HG03354 (cell line): ENCODE results near the gene KCNQ1.

Experiments used
- ATAC-seq: cut with Tn5 transposase; IDR thresholded peaks from one replicate; pipeline ENCODE4 v1.9.1; 2021; ENCODE audit warnings: mild to moderate bottlenecking; ENCODE audit not compliant: unreplicated experiment, poor library complexity, severe bottlenecking

Gene KCNQ1

DNA sequence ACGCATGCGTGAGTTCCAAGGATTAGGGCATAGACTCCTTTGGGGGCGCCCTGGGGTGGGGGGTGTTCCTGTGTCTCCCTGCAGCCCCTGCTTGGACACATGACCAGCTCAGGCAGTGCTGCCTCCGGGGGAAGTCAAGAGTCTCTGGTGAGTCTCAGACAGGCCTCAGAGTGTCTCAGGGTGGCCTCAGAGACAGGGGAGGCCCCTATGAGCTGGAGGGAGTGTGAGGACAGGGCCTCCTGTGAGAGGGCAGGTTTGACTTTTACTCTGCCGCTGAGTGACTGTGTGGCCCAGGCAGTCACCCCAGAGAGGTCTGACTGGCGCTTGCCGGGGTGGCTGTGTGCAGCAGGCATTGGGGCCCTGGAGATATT is 296.2 kb downstream of the KCNQ1 start:
- ATAC-seq = no peak

DNA sequence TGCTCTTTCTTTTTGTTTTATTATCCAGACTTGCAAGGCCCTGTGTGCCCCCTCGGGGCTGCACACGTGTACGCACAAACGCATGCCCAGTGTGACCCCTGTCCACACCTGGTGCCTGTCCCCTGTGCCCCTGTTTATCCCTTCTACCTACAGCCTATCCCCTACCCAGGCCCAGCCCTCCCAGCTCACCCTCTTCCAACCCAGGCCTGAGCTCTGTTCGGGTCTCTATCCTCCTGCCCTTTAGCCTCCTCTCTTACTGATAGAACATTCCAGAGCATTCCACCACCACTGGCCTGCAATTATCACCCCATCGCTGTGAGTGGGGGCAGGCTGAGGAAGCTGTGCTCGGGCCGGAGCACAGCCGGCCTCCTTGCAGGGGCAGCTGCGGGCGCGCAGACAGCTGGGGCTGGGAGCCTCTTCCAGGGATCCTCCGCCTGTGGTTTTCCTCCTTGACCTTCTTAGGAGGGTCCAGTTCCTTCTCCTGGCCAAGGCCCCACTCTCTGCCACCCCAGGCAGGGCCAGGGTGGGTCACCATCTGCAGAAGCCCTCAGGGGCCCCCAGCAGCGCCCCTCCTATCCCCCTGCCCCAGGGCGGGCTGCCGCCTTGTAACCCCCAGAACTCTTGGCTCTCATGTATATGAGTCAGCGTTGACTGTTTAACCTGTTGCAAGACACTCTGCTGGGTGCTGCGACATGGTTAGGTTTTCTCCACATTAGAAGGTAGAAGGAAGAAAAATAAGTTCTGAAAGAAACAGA is 296.7 kb downstream of the KCNQ1 start:
- ATAC-seq = no peak

DNA sequence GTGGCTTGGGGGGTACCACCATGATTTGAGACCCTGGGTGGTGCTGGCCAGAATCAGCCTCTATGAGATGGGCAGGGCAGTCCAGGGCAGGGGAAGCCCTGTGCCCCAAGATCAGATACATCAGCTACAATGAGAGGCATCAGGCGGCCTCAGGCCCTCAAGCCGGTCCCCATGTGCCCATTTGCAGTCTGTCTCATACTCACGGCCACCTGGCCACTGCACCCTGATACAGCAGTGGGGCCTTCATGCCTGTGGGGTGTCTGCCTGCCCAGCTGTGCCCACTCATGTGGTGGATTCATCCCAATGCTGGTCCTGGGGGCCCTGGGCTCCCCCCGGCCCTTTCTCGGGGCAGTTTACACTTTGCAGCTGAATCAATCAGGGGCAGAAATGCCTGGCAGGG is 297.4 kb downstream of the KCNQ1 start:
- ATAC-seq = no peak

DNA sequence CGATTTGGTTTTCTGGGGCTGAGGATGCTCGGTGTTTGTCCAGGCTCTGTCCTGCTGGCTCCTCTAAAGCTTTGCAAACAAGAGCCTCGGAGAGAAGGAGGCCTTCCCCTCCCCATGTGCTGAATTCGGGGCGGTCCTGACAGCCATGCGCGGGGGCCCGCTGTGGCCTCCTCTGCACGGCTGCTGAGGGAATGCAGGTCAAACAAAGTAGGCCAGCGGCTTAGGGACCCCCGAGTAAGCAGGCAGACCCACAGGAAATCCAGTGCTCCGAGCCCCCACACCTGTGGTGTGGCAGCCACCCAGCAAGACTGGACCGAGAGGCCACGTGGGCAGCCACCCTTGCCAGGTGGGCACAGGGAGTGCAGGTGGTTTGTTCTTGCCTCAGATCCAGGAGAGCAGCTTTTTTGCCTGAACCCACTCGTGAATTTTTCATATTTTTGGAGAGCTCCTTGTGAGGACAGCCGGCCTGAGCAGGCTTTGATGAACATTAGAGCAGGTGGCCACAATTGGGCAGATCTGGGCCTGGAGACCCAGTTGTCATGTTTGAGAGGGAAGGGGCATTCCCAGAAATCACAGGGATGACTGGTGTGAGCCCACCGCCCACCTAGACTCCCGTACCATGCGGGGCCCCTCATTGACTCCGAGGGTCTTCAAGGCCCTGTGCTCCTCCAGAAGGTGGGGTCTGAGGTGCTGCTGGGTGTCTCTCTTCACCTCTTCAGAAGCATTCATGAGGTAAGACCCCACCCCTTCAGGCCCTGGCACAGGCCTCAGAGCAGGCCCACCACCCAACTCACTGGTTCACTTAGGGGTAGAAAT is 298.0 kb downstream of the KCNQ1 start:
- ATAC-seq = no peak

DNA sequence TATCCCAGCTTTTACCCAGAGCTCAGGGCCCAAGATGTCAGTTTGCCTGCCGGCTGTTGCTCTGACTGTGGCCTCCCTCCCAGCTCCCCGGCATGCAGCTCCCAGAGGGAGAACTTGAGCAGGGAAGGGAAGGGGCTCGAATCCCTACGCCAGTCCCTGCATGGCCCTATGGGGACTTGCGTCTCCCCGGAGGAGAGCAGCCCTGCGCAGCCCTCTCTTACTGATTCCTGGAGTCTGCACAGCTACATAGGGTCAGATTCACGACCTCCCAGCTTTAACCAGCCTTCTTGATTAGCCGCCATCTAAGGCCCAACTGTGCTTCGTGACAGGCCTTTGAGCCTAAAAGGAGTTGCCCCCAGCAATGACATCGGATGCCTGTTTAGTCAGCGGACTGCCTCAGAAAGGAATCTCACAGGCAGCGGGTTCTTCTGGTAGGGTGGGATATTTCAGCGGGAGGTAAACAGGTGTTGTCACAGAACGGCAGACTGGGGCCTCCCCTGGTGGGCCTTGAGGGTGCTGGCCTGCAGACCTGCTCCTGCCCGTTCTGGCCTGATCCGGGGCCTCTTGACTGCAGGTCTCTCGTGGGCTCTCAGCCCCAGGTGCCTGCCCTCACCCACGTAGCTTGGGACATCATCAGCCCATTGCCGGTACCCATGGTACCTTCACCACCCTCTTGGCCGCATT is 298.8 kb downstream of the KCNQ1 start:
- ATAC-seq = no peak

DNA sequence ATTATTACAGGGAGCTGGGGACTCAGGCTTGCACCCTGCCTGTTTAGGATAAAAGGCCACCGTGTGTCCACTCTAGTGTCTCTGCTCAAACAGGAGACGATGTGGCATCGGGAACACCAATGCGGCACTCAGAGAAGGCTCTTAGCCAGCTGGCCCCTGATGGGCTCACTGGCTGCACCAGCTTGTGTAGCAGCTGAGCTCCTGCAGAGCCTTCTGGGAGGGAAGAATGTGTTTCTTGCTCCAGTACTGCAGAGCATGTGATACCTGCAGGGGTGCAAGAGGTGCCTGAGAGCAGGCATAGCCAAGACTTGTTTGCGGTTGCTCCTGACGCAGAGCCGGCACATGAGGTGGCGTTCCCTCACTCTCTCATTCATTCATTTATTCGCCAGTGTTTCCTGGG is 299.4 kb downstream of the KCNQ1 start:
- ATAC-seq = no peak

DNA sequence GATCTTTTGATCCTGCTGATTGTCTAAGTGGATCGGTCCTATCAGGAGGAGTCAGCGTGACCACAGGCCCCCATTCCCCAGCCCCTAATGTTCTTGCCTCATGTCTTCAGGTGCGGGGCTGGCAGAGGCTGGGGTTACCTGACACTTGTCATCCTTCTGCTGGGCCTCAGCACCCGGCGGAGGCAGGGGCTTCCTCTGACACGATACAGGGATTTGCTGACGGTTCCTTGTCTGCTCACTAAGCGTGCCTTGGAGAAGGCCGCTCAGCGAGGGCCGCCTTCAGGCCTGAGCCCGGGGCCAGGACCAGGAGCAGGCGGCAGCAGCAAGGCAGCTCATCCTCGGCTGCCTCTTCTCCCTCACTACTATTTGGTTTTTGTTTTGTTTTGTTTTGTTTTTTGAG is 300.7 kb downstream of the KCNQ1 start:
- ATAC-seq = no peak

DNA sequence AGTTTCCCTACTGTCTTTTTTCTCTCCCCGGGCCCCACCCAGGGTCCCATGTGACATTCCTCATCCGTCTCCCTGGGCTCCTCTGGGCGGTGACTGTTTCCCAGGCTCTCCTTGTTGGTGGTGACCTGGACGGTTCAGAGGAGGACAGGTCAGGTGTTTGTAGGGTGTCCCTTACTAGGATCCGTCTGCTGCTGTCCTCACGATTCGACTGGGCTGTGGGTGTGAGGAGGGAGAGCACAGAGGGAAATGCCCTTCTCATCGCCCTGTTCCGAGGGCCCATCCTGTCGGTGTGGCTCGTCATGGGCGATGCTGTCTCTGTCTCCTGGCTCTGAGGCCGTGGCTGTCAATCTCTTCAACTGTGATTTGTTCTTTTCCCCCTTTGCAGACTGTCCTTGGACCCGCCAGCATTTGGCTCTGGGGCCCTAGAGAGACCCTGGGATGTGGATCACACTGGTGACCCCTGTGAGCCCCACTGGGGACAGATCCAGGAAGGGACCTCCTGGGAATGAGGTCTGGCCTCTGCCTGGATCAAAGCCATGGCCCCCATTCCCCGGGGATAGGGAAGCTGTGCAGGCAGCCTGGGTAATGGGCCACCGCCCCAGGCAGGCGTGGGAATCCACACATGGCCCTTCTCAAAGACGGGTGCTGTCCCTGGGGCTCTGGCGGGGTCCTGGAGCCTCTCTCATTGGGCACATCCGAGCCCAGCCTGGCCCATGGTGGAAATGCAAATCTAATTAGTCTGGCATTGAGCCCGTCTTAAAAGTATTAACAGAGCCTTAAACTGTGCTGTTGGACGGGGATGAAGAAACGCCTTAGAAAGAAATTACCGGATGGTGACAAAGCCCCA is 301.8 kb downstream of the KCNQ1 start:
- ATAC-seq = no peak

DNA sequence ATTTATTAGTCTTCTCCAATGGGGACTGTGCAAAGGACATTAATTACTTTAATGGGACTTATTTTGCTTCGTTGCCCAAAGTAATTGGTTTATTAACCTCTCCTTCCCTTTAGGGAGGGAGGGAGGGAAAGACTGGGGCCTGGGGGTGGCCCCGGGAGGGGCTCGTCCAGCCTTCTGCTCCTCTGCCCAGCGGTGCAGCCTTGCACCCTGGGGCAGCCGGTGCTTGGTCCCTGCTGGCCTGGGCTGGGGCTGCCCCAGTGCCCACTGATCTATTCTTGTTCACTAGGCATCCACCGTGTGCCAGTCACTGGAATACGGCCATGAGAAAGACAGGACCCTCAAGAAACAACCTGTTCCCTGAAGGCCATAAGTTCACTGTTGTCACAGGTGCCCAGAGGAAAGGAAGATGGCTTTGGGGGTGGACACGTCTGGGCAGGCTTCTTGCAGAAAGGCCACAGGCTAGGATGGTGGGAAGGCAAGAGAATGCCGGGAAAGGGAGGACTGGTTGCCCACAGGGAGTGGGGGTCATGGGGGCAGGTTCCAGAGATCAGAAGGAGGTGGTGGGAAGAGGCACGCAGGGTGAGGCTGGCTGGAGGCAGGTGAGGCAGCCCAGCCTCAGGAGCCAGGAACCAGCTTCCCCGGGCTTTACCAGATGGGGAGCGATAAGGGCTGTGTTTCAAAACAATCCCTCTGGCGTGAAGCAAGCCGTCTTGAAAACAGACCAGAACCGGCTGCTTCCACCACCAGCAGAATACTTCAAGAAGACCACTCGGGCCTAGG is 302.6 kb downstream of the KCNQ1 start:
- no peak for ATAC-seq

DNA sequence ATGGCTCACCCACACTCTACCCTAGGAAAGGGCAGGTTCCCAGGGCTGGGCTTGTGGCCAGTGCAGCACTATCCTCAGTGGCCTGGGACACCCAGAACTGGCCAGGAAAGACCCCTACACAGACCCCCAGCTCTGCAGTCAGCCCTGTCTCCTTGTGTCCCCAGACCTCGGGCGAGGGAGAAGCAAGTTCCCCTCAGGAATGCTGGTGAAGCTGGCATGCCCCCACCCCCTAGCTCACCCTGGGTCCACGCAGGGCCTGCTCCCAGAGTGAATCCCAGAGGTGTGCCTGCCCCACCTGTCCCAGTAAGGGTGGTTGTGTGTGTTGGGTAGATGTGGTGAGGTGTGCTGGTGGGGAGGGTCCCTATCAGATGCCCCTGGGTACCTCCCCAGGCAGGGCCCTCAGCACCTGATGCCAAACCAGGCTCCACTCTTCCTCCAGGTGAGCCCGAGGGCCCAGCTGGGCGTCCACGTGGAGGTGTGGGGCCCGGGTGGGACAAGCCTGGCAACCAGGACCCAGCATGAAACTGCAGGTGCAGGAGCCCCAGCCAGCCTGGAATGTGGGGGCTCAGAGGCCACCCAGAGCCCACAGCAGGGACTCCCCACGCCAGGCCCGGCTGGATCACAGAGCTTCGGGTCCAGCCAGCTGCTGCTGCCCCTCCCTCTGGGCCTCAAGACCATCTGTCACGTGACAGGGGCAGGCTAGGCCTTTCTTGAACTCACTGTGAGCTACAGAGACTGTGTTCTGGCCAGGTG is 303.4 kb downstream of the KCNQ1 start:
- ATAC-seq = no peak

DNA sequence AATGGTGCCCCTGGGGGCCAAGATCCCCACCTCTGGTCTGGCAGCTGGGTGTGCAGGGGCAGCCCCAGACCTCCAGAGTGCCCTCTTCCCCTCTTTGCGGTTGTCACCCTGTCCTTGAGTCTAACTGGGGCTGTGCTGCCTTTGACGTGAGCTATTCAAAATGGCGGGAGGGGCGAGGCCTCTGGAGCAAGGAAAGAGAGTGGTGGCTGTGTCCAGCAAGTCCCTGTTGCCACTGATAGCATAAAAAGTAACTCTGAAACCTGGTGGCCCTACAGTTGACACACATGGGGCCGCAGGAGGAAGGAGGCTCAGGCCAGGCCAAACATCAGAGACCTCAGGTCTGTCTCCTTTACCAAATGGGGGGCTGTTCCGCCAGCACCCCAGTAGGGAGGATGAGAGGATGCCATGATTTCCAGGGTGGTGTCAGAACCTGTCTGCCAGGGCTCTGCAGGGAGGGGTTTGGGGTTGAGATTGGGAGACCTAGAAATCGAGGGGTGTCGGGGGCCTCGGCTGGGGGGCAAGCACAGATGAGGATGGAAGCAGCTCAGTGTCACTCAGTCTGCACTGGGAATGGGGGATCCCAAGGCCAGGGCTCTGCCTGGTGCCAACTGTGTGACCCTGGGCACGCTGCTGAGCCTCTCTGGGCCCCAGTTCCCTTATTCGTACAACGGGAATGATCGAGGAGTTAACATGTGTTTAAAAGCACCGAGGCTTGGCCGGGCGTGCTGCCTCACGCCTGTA is 304.2 kb downstream of the KCNQ1 start:
- no peak for ATAC-seq

DNA sequence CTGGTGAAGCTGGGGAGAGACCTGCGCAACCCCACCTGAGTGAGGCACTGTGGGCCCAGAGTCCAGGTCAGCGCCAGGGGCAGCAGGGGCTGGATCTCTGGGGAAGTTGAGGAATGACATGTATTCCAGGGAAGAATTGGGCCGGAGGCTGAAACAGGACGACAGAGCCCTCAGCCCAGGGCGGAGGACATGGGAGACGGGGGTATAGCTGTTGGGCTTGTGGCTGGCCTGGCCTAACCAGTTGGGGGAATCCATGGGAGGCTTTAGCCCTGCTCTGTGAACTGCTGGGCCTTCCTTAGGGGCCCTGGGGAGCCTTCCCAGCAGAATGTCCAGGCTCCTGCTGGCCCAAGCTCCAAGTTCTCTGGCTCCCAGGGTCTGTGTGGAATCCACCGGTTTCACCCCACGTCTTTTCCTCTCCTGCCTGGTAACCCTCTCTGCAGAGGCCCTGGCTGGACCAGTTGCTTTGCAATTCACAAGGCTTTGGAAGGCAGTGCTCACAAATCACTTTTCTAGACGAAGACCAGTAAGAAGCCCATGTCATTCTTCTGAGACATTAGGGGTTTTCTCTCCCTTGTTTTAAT is 305.4 kb downstream of the KCNQ1 start:
- ATAC-seq = no peak

DNA sequence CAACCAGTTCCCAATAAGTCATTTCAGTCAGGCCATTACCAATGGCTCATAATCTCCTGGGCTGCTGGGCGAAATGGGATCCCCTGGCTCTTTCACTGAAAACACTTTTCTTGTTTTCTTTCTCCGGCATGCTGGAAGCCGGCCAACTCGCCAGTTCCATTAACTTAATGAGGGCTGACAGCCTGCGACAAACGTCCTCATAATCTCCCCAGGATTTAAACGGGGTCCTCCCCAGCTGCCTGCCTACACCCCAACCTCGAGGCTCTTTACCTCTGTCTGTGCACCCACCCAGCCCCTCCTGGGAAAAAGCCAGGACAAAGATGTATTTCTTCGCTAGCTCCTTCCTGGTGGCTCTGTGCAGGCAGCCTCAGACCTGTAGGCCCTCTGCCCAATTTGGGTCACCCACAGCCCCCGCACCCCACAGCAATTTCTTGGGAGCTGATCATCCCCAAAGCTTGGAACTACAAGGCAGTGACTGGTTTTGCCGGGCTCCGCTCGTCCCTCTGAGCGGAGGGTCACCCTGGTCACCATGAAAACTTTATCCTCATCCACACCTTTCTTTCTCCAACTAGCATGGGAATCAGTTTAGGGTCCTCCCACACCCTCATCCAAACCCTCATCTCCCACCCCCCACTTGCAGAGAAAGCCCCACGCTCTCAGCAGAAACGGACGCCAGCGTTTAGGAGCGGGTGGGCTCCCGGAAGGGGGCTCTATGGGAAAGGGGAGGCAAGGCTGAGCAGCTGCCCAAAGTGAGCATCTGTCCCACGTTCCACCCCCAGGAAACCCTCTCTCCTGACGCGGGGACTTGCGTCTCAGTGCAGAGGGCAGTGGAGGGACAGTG is 306.1 kb downstream of the KCNQ1 start:
- ATAC-seq = no peak

DNA sequence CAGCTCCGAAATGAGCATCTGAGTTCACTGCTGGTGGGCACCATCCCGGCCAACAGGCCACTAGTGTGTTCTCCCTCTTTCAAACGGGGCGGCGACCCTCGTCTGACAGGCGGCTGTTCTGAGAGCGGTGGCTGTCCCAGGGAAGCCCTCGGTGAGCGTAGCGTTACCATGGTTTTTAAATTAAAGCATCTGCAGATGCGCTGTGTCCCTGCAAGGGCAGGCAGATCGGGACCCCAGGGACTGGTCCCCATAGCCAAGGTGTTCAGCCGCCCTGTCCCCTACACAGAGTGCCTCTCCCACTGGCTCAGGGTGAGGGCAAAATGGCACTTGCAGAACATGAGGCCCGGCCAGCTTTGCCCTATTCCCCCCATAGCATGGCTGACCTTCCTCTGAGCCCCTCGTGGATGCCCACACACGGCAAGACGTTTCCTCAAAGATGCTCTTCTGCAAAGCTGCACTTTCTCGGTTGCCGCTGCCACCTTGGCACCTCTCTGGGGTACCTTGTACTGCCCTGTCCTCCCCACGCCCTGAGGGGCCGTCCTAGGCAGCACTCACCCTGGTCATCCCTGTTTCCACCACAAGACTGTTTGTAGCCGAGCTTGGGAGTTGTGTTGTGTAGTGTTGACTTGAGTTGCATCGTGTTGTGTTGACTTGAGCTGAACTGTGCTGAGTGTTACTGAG is 306.9 kb downstream of the KCNQ1 start:
- no peak for ATAC-seq

DNA sequence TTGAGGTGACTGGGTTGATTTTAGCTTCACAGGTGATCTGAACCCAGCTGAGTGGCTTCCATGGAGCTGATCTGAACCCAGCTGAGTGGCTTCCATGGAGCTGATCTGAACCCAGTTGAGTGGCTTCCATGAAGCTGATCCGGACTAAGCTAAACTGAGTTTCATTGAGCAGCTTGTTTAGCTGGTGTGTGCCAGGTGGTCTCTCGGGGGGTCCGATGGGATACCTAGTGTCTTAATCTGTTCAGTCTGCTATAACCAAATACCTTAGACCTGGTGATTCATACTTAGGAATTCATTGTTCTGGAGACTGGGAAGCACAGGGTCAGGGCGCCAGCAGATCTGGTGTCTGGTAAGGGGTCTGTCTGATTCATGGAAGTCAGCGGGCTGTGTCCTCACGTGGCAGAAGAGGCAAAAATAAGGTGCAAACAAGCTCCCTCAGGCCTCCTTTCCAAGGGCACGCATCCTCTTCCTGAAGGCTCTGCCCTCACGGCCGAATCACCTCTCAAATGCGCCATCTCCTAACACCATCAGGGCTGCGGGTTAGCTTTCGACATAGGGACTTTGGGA is 307.5 kb downstream of the KCNQ1 start:
- ATAC-seq = no peak

DNA sequence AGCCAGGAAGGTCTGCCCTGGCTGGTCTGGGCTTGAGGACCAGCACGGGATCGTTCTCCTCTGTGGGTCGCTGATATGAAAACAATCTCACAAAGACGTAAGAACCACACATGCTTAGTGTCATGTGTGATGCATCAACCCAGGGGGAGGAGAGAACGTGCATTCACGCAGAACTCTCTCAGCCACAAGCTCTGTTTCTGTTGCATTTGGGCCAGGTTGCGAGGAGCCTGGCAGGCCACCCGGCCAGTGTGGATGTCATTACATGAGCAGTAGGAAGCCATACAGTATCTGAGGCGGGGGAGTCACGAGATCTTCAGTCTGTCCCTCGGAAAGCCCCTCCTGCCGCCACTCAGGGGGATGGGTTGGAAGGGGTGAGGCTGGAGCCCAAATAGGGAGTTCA is 308.1 kb downstream of the KCNQ1 start:
- no peak for ATAC-seq
